ENCODE measurements around the gene FUBP3.

- TF ChIP-seq, protein P1, sequence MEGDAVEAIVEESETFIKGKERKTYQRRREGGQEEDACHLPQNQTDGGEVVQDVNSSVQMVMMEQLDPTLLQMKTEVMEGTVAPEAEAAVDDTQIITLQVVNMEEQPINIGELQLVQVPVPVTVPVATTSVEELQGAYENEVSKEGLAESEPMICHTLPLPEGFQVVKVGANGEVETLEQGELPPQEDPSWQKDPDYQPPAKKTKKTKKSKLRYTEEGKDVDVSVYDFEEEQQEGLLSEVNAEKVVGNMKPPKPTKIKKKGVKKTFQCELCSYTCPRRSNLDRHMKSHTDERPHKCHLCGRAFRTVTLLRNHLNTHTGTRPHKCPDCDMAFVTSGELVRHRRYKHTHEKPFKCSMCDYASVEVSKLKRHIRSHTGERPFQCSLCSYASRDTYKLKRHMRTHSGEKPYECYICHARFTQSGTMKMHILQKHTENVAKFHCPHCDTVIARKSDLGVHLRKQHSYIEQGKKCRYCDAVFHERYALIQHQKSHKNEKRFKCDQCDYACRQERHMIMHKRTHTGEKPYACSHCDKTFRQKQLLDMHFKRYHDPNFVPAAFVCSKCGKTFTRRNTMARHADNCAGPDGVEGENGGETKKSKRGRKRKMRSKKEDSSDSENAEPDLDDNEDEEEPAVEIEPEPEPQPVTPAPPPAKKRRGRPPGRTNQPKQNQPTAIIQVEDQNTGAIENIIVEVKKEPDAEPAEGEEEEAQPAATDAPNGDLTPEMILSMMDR (IDR thresholded peaks at IDR 0.05; ENCODE audit: low read depth, low read length) = no peak
- TF ChIP-seq EZH2phosphoT487 (IDR thresholded peaks at IDR 0.05; ENCODE audit: low read depth) = no peak
These were observed 96.0 kb downstream of the FUBP3 start for GRCh38 chr9:130675396-130675795.
